ENCODE results near the gene PCSK5.
"Not testable (repeated sequence)": the region's sequence is repeated elsewhere in the genome, so short reads cannot be mapped to it uniquely, and the experiment has no call there.

PCSK5 gene

GRCh38 chr9:76007935-76008334 is 117.5 kb downstream of the PCSK5 start:
- DNase-seq (ENCODE audit: low spot score) = no peak

GRCh38 chr9:76013809-76014208 is 123.3 kb downstream of the PCSK5 start:
- no peak for DNase-seq (ENCODE audit: low spot score)

- no peak for DNase-seq (ENCODE audit: low spot score)
These were observed 127.8 kb downstream of the PCSK5 start for GRCh38 chr9:76018235-76018634.

- DNase-seq (ENCODE audit: low spot score) = no peak
These were observed 128.3 kb downstream of the PCSK5 start for GRCh38 chr9:76018761-76019160.

GRCh38 chr9:76020652-76021051 is 130.2 kb downstream of the PCSK5 start:
- DNase-seq (ENCODE audit: low spot score) = no peak

GRCh38 chr9:76022317-76022716 is 131.8 kb downstream of the PCSK5 start:
- DNase-seq (ENCODE audit: low spot score) = no peak

GRCh38 chr9:76023715-76024195 is 133.3 kb downstream of the PCSK5 start:
- no peak for DNase-seq (ENCODE audit: low spot score)

- DNase-seq (ENCODE audit: low spot score) = no peak
These were observed 134.8 kb downstream of the PCSK5 start for GRCh38 chr9:76025286-76025685.

GRCh38 chr9:76026796-76027195 is 136.3 kb downstream of the PCSK5 start:
- no peak for DNase-seq (ENCODE audit: low spot score)

- DNase-seq (ENCODE audit: low spot score) = no peak
These were observed 136.9 kb downstream of the PCSK5 start for GRCh38 chr9:76027416-76027815.

GRCh38 chr9:76027861-76028260 is 137.4 kb downstream of the PCSK5 start:
- DNase-seq (ENCODE audit: low spot score) = no peak

GRCh38 chr9:76032038-76032796 is 141.7 kb downstream of the PCSK5 start:
- no peak for DNase-seq (ENCODE audit: low spot score)

- no peak for DNase-seq (ENCODE audit: low spot score)
These were observed 142.4 kb downstream of the PCSK5 start for GRCh38 chr9:76032797-76033373.

GRCh38 chr9:76034049-76034448 is 143.6 kb downstream of the PCSK5 start:
- no peak for DNase-seq (ENCODE audit: low spot score)

- no peak for DNase-seq (ENCODE audit: low spot score)
These were observed 146.3 kb downstream of the PCSK5 start for GRCh38 chr9:76036762-76037161.

- DNase-seq (ENCODE audit: low spot score) = no peak
These were observed 147.2 kb downstream of the PCSK5 start for GRCh38 chr9:76037587-76038225.

- DNase-seq (ENCODE audit: low spot score) = no peak
These were observed 148.0 kb downstream of the PCSK5 start for GRCh38 chr9:76038431-76038830.

- DNase-seq (ENCODE audit: low spot score) = peak; percentile 2
These were observed 153.9 kb downstream of the PCSK5 start for GRCh38 chr9:76044266-76044819.

GRCh38 chr9:76045221-76045620 is 154.7 kb downstream of the PCSK5 start:
- DNase-seq (ENCODE audit: low spot score) = no peak

GRCh38 chr9:76049341-76049740 is 158.9 kb downstream of the PCSK5 start:
- no peak for DNase-seq (ENCODE audit: low spot score)

- DNase-seq (ENCODE audit: low spot score) = no peak
These were observed 177.2 kb downstream of the PCSK5 start for GRCh38 chr9:76067696-76068095.

GRCh38 chr9:76077537-76077936 is 187.1 kb downstream of the PCSK5 start:
- no peak for DNase-seq (ENCODE audit: low spot score)

- not testable (repeated sequence) for DNase-seq (ENCODE audit: low spot score)
These were observed 190.8 kb downstream of the PCSK5 start for GRCh38 chr9:76081281-76081680.

Measured in cerebellar cortex (tissue), 1 donor.